Measurements from ENCODE around the gene TRPT1. TPM values are rescaled to one million over a fixed set of nuclear protein-coding genes. Genes with fewer than 3 reads are reported as not detected.
A peak's percentile ranks its signal among the peaks of the same experiment; 100 is the strongest.

TRPT1 gene
- total RNA-seq, 1 donor from 2014 or later = 27.7 TPM

GRCh38 chr11:64185175-64185692 lies 40.8 kb downstream of the TRPT1 start:
- TF ChIP-seq POLR2A (IDR thresholded peaks at IDR 0.05) (peak; percentile 96 to 99), CTCF (IDR thresholded peaks at IDR 0.05) (peak in 1 of 3 experiments; percentile 55), POLR2AphosphoS5 (IDR thresholded peaks at IDR 0.05; ENCODE audit: insufficient read depth in 1 of 2, low read depth in 1 of 2) (peak in 1 of 2 donors; percentile 100)
- peaks cover 41% of the 10 kb centered on the region for H3K4me1 ChIP-seq
- H3K27me3 ChIP-seq = no peaks in the 10 kb centered on the region
- no peaks in the 10 kb centered on the region for H3K9me3 ChIP-seq
- H3K27ac ChIP-seq = no peak overlapping the region
- intact Hi-C loops (cut with DNase I) = no loop called here
- H3K4me3 ChIP-seq = peak overlapping the region; percentile 76 to 86
- peaks cover 0 to 3% of the 10 kb centered on the region in 2 donors for H3K36me3 ChIP-seq
- DNase-seq (ENCODE audit: extremely low spot score in 2 of 2) = peak in 1 of 2 donors; percentile 96

GRCh38 chr11:64183890-64184289 lies 42.1 kb downstream of the TRPT1 start:
- no peak for TF ChIP-seq POLR2A (IDR thresholded peaks at IDR 0.05)
- TF ChIP-seq CTCF (IDR thresholded peaks at IDR 0.05) = no peak
- no peak for TF ChIP-seq POLR2AphosphoS5 (IDR thresholded peaks at IDR 0.05; ENCODE audit: insufficient read depth in 1 of 2, low read depth in 1 of 2)
- intact Hi-C loops (cut with DNase I) = no loop called here
- Histone ChIP-seq H3K27me3 (no peaks in the 10 kb centered on the region), H3K4me1 (peaks cover 43% of the 10 kb centered on the region), H3K4me3 (no peak overlapping the region), H3K9me3 (no peaks in the 10 kb centered on the region), H3K36me3 (no peaks in the 10 kb centered on the region), H3K27ac (no peak overlapping the region)
- no peak for DNase-seq (ENCODE audit: extremely low spot score in 2 of 2)

- DNase-seq (ENCODE audit: extremely low spot score in 2 of 2) = peak in 1 of 2 donors; percentile 95
- Histone ChIP-seq H3K4me3 (peak overlapping the region in 1 of 2 donors; percentile 22), H3K9me3 (no peaks in the 10 kb centered on the region), H3K4me1 (peaks cover 43% of the 10 kb centered on the region), H3K36me3 (no peaks in the 10 kb centered on the region), H3K27ac (peak overlapping the region; percentile 87), H3K27me3 (no peaks in the 10 kb centered on the region)
- peak; percentile 93 to 98 for TF ChIP-seq POLR2AphosphoS5 (IDR thresholded peaks at IDR 0.05; ENCODE audit: insufficient read depth in 1 of 2, low read depth in 1 of 2)
- peak in 1 of 2 donors; percentile 80 for TF ChIP-seq POLR2A (IDR thresholded peaks at IDR 0.05)
- TF ChIP-seq CTCF (IDR thresholded peaks at IDR 0.05) = no peak
- intact Hi-C loops (cut with DNase I) = no loop called here
Measured at GRCh38 chr11:64181506-64182411, 44.2 kb downstream of the TRPT1 start.

GRCh38 chr11:64180891-64181290 lies 45.1 kb downstream of the TRPT1 start:
- Histone ChIP-seq H3K27me3 (no peaks in the 10 kb centered on the region), H3K36me3 (no peaks in the 10 kb centered on the region), H3K4me1 (peaks cover 43% of the 10 kb centered on the region), H3K4me3 (peak overlapping the region in 1 of 2 donors; percentile 22), H3K27ac (peak overlapping the region; percentile 87), H3K9me3 (no peaks in the 10 kb centered on the region)
- no peak for TF ChIP-seq CTCF (IDR thresholded peaks at IDR 0.05)
- TF ChIP-seq POLR2A (IDR thresholded peaks at IDR 0.05) = no peak
- TF ChIP-seq POLR2AphosphoS5 (IDR thresholded peaks at IDR 0.05; ENCODE audit: insufficient read depth in 1 of 2, low read depth in 1 of 2) = no peak
- no peak for DNase-seq (ENCODE audit: extremely low spot score in 2 of 2)
- intact Hi-C loops (cut with DNase I) = no loop called here
